Hematopoietic multipotent progenitor cell treated with erythropoietin and hydrocortisone succinate and interleukin-3 and kit ligand, for 17 days (in vitro differentiated cells): Measurements from ENCODE around the gene FATE1.
"Not testable (repeated sequence)": the region's sequence is repeated elsewhere in the genome, so short reads cannot be mapped to it uniquely, and the experiment has no call there.

Experiments used
- DNase-seq: peaks from one replicate; pipeline ENCODE4 v3.0.0-alpha.2; 2015; ENCODE audit warnings: low spot score

FATE1 gene

GRCh38 chrX:151715752-151716151 lies at the start of gene FATE1:
FATE1 (plus strand) TSS chrX:151716035; CDS start chrX:151716120, 85 bp downstream.
- no peak for DNase-seq

GRCh38 chrX:151675121-151675746 lies 40.6 kb upstream of the FATE1 start:
- DNase-seq: no peak

DNA sequence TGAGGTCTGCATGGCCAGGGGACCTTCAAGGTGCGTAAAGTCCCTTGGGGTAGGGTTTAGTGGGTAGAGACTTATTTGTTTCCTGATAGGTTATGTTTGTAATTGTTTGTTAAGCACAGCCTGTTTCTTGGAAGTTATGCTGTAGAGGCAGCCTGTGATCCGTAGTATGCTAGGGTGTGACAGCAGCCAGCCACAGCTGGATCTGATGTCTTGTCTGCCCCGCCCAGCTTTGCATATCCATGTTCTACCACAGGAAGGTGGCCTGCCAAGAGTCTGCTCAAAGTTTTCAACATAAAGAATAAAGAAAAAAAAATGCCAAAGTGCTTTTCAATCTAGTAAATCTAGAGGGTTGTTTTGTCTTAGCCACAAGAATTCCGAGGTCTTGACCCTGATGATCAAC lies 39.6 kb upstream of the FATE1 start:
- DNase-seq: no peak

DNA sequence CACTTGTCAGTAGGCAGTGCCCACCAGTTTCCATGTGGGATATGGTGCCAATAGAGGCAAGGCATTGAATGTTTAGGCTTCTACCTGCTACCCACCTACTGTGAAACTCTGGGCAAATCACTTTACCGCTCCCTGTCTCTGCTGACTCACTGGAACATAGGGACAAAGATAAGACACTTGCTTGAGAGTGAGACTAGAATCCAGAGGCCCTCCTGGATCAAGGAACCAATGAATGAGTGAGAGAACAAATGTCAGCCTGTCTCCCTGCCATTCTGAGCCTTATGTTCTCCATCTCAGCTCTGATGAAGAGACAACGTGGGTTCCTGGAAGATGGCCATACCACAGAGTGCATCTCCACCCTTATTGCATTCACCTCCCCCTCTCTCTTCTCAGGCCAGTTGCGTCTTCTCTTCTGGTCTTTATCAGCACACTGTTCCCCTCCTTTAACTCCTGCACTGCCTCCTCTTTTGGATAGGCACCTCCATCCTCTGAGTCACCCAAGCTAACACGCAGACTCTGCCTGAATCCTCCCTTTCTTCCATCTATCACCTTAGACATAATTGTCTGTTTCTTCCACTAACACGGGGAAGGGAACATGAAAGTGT lies 35.9 kb upstream of the FATE1 start:
- no peak for DNase-seq

DNA sequence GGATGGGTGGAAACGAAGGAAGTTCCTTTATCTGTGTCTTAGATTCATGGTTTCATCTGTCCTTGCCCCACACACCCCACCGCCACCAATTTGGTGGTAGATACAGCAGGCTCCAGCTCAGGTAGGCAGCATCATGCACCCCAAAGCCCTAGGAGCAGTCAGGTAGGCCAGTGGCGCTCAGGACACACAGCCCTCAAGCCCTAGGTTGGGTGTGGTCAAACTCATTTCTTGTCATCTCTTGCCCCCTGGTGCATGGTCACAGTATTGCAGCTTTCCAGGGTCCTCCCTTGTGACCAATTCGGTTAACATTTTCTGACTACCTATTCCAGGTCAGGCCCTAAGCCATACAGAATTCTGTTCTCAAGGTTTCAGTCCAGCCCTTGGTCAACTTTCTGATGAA lies 35.0 kb upstream of the FATE1 start:
- DNase-seq: peak; percentile 40

GRCh38 chrX:151687635-151688034 lies 28.2 kb upstream of the FATE1 start:
- DNase-seq: no peak

- DNase-seq: no peak
These were observed 27.1 kb upstream of the FATE1 start for GRCh38 chrX:151688695-151689094.

DNA sequence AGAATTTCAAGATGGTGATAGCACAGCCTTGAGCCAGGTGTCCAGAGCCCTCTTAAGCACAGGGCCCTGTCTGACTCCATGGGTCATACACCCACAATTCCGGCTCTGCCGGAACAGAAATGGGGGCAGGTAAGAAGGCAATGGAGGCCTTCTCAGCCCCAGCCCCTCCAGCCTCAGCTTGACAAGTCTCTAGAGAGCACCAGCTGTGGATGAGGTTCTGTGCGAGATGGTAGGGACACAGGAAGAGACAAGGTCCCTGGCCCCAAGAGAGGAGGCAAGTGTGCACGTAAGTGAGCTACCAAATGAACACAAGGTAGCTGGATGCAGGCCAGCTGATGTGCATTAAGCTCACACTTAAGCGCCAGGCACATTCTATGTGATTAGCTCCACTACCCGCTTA lies 23.0 kb upstream of the FATE1 start:
- no peak for DNase-seq

- DNase-seq: no peak
These were observed 21.7 kb upstream of the FATE1 start for GRCh38 chrX:151694121-151694520.

GRCh38 chrX:151694661-151695582 lies 20.9 kb upstream of the FATE1 start, which contains the start of gene PRRG3:
PRRG3 (plus strand) TSS chrX:151695458; CDS start chrX:151698815, 3,357 bp downstream.
- DNase-seq: no peak

- DNase-seq: no peak
These were observed 20.1 kb upstream of the FATE1 start for GRCh38 chrX:151695583-151696340.

- not testable (repeated sequence) for DNase-seq
These were observed 18.8 kb upstream of the FATE1 start for GRCh38 chrX:151697082-151697481.

GRCh38 chrX:151697522-151697921 lies 18.3 kb upstream of the FATE1 start:
- DNase-seq: no peak

GRCh38 chrX:151698485-151698884 lies 17.4 kb upstream of the FATE1 start:
- no peak for DNase-seq

DNA sequence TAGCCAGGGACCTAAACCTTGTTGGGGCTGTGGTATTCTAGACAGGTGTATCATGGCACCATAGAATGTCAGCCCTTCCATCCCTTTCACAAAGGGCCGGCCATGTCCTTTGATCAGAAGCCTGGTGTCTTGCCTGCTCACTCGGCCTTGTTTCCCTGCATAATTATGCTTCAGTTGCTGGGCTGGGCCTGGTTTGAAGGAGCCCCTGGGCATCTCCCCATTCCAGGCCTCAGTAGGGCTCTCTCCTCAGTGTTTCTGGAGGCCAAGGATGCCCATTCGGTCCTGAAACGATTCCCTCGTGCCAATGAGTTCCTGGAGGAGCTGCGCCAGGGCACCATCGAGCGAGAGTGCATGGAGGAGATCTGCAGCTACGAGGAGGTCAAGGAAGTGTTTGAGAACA lies 16.1 kb upstream of the FATE1 start:
- no peak for DNase-seq

GRCh38 chrX:151700581-151700980 lies 15.3 kb upstream of the FATE1 start:
- no peak for DNase-seq

DNA sequence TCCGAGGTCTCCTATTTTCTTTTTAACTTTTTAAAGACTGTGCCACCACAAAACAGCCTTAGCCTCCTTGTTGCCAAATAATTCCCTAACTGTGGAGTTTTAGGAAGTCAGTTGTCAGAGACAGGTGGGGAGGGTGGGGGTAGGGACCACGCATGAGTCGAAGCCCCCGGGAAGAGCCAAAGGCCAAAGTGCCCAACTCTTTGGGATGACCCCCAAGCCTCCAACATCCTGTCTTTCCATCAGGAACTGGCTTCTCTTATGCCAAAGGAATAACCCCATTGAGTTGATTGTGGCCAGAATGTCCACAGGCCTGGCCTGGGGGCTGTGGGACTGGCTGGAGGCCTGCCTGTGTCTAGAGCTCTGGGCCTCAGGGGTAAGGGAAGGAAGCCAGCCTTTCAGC lies 14.8 kb upstream of the FATE1 start:
- DNase-seq: no peak

DNA sequence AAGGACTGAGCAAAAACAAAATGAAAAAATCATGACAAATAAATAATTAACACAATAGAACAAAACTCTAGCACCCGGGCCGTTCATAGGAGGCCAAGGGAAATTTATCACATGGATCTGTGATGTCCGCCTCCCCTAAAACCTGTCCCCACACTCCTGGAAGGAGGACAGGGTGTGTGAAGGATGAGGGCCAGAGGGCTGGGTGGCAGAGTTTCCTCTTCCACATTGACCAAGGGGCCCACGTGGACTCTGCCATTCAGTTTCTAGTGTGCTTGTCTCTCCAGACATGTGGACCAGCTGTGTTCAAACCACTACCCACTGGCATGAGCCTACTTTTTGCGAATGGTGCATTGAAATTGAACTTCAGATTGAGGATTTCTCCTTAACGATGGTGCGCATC lies 14.3 kb upstream of the FATE1 start:
- DNase-seq: no peak

DNA sequence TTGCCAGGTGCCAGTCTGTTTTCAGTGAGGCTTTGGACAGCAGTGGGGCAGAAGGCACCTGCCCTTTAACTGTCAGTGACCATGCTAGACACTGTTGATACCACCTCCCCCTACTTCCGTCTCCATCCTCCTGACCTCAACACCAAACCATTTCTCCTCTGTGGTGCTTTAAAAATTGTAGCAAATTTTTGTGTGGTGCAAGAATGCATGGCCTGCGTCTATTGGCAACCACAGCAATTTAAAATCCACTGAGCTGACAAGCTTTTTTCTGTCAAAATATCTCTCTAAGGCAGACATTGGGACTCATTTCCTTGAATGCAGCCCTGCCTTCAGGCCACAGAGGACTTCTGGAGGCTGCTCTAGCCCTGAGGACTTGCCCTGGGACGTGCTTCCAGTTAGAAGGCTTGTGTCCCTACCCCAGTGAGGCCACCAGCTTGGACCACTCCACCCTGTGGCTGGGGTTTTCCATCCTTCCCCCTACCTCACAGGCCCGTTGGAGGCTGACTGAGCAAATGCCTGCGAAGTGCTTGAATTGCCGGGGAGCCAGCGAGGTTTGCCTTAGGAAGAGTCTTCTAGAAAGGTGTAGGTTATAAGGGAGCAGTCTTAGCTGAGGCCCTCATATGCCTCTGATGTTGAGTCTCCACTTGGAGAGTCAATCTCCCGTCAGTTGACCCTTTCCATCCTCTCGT lies 13.7 kb upstream of the FATE1 start:
- no peak for DNase-seq

- no peak for DNase-seq
These were observed 13.0 kb upstream of the FATE1 start for GRCh38 chrX:151702741-151703340.

- no peak for DNase-seq
These were observed 12.3 kb upstream of the FATE1 start for GRCh38 chrX:151703487-151703886.
